T-helper 9 cell (primary cell): Measurements from ENCODE around the gene FIGNL1.

Experiments
- DNase-seq: peaks from one replicate; pipeline ENCODE4 v3.0.0-alpha.2; 2020

FIGNL1 gene

GRCh38 chr7:50427518-50427917, 22.6 kb downstream of the FIGNL1 start:
- DNase-seq = no peak

DNA sequence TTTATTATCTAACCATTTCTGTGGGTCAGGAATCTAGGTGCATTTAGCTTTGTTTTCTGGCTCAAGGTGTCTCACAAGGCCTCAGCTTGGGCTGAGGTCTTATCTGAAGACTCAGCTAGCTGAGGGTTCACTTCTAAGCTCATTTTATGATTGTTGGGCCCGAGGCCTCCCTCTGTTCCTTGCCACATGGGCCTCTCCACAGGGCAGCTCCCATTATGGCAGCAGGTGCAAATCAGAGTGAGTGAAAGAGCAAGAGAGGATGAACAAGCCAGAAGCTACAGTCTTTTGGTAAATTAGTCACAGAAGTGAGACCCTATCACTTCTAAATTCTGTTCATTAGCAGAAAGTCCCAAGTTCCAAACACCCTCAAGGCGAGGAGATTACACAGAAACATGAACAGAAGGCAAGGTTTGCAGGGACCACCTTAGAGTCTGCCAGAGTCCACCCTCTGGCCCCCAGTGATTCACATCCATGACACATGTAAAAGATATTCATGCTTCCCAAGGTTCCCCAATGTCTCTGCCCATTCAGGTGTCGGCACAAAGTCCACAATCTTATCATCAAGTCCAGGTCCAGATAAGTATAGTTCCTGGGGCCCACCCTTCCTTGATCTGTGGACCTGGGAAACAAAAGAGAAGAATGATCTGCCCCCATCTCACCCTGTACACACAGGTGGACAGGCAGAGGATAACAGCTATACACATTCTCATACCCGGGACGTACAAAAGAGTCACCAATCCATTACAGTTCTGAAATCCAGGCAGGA, 23.7 kb downstream of the FIGNL1 start:
- no peak for DNase-seq

- no peak for DNase-seq
These were observed 24.8 kb downstream of the FIGNL1 start for GRCh38 chr7:50425318-50425717.

DNA sequence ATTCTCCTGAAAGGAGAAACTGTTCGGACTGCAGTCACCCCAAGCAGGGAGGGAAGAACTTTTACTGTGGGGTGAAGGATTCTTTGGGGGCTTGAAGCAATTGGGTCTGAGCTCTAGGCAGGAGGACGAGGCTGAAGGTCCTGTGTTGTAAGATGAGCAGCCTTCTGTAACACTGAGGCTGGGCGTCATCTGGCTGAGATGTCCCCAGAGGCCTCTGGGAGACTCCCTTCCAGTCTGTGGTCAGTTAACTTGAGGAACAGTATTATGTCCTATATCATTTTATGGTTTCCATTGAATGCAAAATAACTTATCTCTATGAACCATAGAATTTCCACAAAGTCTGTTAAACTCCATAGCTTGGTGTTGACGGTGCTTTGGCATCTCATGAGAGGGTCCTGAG, 26.3 kb downstream of the FIGNL1 start:
- DNase-seq = no peak

GRCh38 chr7:50422858-50423257, 27.3 kb downstream of the FIGNL1 start:
- no peak for DNase-seq

- no peak for DNase-seq
These were observed 29.1 kb downstream of the FIGNL1 start for GRCh38 chr7:50421043-50421442.

GRCh38 chr7:50418526-50419290, 31.4 kb downstream of the FIGNL1 start:
- no peak for DNase-seq

DNA sequence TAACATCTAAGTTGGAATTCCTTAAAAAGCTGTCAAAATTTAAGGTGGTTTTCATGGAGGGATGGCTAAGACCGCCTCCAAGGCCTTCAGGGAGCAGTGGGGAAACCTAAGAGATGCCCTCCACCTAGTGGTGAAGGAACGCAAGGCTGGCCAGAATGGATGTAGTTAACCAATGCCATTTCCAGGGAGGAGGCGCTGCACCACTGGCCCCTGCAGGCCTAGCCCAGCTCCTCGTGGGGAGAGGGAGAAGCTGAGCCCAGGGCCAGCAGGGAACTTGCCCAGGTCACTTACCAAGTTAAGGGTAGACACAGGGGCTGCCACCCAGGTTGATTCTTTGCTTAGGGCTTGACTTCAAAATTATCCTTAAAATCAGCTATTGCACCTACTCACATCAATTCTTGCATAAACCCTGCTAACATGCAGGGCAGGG, 32.0 kb downstream of the FIGNL1 start:
- DNase-seq = peak; percentile 45

DNA sequence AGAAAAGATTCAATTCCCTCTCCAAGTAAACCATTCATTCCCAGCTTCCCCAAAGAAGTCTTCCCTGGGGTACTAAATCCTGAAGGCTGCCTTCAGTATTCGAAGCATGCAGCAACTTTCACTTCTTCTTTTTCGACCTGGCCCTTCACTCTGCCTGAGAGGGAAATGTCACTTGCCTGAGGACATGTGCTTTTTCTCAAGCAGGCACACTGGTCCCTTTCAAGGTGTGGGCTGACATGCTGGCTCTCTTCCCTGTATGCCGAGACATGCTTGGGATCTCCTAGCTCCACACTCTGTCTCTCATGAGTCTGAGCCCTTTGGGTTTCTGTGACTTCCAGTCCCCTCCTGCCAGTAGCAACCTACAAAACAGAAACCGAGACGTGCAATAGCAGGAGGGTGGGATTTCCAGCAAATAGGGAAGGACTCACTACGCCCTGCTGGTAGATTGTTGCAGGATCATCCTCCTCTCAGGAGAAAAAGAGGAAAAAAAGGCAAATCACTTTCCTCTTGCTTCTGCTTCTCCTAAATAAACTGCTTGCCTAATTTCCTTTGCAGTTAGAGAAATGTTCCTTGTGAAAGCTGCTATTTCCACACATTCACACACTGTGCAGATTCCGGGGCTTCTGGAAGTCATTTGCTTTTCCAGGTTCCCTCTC, 33.5 kb downstream of the FIGNL1 start:
- DNase-seq = no peak

GRCh38 chr7:50415844-50416364, 34.2 kb downstream of the FIGNL1 start:
- DNase-seq = no peak

DNA sequence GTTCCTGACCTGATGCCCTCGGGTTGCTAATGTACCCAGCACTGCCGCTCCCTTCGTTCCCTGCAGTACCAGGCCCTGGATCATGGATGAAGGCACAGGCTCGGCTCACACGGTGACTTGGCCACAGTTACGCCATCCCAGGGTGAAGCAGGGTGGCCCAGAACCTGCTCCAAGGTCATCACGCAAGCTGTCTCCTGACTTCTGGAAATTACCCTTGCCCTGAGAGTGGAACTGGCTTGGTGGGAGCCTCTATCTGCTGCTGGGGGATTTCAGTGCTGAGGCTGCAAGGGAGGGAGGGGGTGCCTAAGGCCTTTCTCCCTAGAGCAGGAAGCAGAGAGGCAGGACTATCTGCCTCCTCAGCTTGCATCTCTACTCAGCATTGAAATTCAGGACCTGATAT, 36.6 kb downstream of the FIGNL1 start:
- no peak for DNase-seq

DNA sequence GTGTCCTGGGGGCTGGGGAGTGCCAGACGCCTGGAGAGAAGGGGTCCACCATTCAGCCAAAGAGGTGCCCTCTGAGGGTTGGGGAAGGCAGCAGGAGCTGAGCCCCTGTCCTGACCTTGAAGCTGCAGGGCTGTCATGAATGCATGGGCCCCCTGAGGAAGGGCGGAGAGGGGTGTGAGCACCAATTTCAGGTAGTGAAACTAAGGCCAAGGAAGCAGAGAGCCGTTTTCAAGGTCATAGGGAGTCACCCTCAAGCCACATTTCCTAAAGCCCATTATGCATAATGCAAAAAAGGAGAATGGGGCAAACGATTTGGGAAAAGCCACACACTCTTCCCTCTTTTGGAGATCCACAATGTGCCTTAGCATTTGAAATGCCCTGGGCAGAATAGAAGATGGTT, 37.2 kb downstream of the FIGNL1 start:
- DNase-seq = no peak

- DNase-seq = no peak
These were observed 38.8 kb downstream of the FIGNL1 start for GRCh38 chr7:50411332-50411731.

GRCh38 chr7:50409856-50410745, 40.0 kb downstream of the FIGNL1 start:
- DNase-seq = no peak

DNA sequence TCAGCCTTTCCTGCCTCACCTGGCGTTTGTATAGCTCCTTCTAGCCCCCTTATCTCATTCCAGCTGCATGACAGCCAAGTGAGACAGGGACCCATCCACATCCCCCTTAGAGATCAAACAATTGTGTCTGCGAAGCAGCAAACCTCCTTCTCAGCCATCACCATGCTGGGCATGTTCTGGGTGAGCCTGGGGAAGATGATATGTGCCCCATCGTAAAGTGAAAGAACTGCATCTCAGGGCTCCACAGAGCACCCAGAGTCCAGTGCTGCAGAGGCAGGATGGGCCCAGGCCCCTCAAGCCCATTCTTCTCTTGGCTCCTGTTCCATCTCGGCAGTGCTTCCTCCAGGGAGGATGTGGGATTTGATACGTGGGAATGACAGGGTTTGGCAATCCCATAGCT, 43.2 kb downstream of the FIGNL1 start:
- DNase-seq = no peak

DNA sequence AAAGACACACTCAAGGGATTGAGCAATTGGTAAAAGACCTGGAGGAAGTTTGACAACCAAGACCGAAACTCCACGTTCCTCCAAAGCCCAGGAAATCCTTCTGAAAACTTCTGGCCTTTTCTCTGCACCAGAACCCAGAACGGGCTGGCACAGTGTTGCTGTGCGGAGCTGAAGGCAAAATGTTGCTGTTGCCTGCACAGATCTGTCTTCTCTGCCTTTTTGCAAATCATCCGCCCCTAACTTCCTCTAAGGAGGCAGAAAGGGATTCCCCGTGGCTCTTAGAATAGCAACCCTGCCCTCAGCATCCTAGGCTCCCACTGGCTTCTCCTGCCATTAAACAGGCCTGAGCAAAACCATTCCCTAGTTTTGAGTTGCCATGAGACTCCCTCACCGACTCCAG, 44.9 kb downstream of the FIGNL1 start:
- no peak for DNase-seq

DNA sequence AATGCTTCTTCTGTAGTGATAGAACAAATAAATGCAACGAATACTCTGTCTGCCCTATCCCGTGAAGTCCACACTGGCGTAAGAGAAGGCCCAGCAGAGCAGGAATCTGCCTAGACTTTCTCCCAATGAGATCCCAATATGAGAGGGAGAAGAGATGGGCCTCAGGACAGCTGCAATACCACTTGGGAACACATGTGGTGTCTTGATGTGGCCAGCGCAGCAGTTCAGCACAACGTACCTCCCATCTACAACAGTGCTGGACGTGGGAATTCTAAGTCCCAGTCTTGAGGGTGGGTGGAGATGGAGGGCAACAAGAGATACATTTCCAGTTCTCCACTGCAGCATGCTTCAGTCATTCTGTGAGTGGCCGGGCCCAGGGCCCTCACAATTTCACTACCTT, 45.8 kb downstream of the FIGNL1 start:
- no peak for DNase-seq

DNA sequence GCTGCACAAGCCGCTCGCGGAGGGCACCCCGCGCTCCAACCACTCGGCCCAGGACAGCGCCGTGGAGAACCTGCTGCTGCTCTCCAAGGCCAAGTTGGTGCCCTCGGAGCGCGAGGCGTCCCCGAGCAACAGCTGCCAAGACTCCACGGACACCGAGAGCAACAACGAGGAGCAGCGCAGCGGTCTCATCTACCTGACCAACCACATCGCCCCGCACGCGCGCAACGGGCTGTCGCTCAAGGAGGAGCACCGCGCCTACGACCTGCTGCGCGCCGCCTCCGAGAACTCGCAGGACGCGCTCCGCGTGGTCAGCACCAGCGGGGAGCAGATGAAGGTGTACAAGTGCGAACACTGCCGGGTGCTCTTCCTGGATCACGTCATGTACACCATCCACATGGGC, 50.0 kb downstream of the FIGNL1 start:
- DNase-seq = no peak

- DNase-seq = no peak
These were observed 50.5 kb downstream of the FIGNL1 start for GRCh38 chr7:50399635-50400034.

DNA sequence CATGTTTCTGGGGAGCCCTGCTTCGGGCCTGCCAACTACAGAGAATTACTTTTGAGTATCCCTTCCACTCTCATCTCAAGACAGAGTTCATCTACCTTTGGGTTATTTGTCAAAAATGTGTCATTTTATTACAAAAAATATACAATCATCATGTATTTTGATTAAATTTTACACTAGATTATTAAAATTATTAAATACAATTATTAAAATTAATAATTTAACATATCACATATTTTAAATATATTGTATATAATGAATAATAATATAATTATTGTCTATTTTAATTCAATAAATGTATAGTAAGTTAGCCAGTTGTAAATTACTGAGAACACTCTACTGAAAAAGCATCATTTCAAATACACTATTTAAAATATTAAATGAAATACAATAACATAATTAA, 50.9 kb downstream of the FIGNL1 start:
- no peak for DNase-seq

GRCh38 chr7:50397971-50398324, 52.2 kb downstream of the FIGNL1 start:
- no peak for DNase-seq

- DNase-seq = no peak
These were observed 52.7 kb downstream of the FIGNL1 start for GRCh38 chr7:50397320-50397970.
